ENCODE results near the gene TNK1.

- TF ChIP-seq CTCF (IDR thresholded peaks at IDR 0.05) (no peak), POLR2A (IDR thresholded peaks at IDR 0.05) (no peak)
Observed at GRCh38 chr17:7417056-7417655, 36.3 kb downstream of the TNK1 start.

Measured in testis (tissue), 2 donors.